HEK293T (cell line): ENCODE data around the gene AHNAK.
"Not testable (repeated sequence)": the region's sequence is repeated elsewhere in the genome, so short reads cannot be mapped to it uniquely, and the experiment has no call there.

ENCODE experiments used
- CTCF ChIA-PET: fragments of 350-600 bp; formaldehyde crosslinking; extraction: SDS; loops from one replicate; lab custom pipeline; 2021; ENCODE audit warnings: antibody characterized with exemption, inconsistent platforms; lab: Yijun Ruan, JAX
- POLR2A ChIA-PET: fragments of 350-600 bp; formaldehyde crosslinking; extraction: SDS; loops from one replicate; lab custom pipeline; 2020; ENCODE audit warnings: antibody characterized with exemption, inconsistent platforms; lab: Yijun Ruan, JAX
- DNase-seq: peaks from one replicate; pipeline ENCODE4 v3.0.0; 2012; ENCODE audit warnings: mixed read lengths; ENCODE audit errors: extremely low spot score
- ARNT ChIP-seq: fragments of 450-650 bp; IDR thresholded peaks from 2 replicates; pipeline ENCODE4 v1.6.1; 2017; ENCODE audit warnings: mild to moderate bottlenecking
- BHLHE40 ChIP-seq: fragments of 450-650 bp; IDR thresholded peaks from 2 replicates; pipeline ENCODE4 v1.6.1; 2016; ENCODE audit warnings: mild to moderate bottlenecking, moderate library complexity, borderline replicate concordance
- CTBP1 ChIP-seq: fragments of 450-650 bp; IDR thresholded peaks from 2 replicates; pipeline ENCODE4 v1.6.1; 2016; ENCODE audit warnings: borderline replicate concordance
- ELF4 ChIP-seq: fragments of 450-650 bp; IDR thresholded peaks from 2 replicates; pipeline ENCODE4 v1.6.1; 2017; ENCODE audit warnings: antibody characterized with exemption
- FOXA1 ChIP-seq: fragments of 450-650 bp; IDR thresholded peaks from 2 replicates; pipeline ENCODE4 v1.6.1; 2016; ENCODE audit warnings: mild to moderate bottlenecking
- FOXK2 ChIP-seq: fragments of 450-650 bp; IDR thresholded peaks from 2 replicates; pipeline ENCODE4 v1.6.1; 2016; ENCODE audit warnings: mild to moderate bottlenecking
- FOXM1 ChIP-seq: fragments of 450-650 bp; IDR thresholded peaks from 2 replicates; pipeline ENCODE4 v1.6.1; 2017; ENCODE audit warnings: mild to moderate bottlenecking, borderline replicate concordance
- HDGF ChIP-seq: fragments of 450-650 bp; IDR thresholded peaks from 2 replicates; pipeline ENCODE4 v1.6.1; 2017; ENCODE audit warnings: antibody characterized with exemption, borderline replicate concordance
- L3MBTL2 ChIP-seq: fragments of 450-650 bp; conservative IDR thresholded peaks from 2 replicates; pipeline ENCODE4 v1.6.1; 2016; ENCODE audit warnings: mild to moderate bottlenecking
- LEF1 ChIP-seq: fragments of 450-650 bp; IDR thresholded peaks from 2 replicates; pipeline ENCODE4 v1.6.1; 2017; ENCODE audit warnings: mild to moderate bottlenecking, borderline replicate concordance
- NFRKB ChIP-seq: fragments of 450-650 bp; IDR thresholded peaks from 2 replicates; pipeline ENCODE4 v1.6.1; 2016; ENCODE audit warnings: mild to moderate bottlenecking, moderate library complexity
- SP1 ChIP-seq: fragments of 450-650 bp; IDR thresholded peaks from 2 replicates; pipeline ENCODE4 v1.6.1; 2017
- SUZ12 ChIP-seq: fragments of 450-650 bp; IDR thresholded peaks from 2 replicates; pipeline ENCODE4 v1.6.1; 2016; ENCODE audit warnings: mild to moderate bottlenecking
- TARDBP ChIP-seq: fragments of 450-650 bp; IDR thresholded peaks from 2 replicates; pipeline ENCODE4 v1.6.1; 2016
- ZNF384 ChIP-seq: fragments of 450-650 bp; IDR thresholded peaks from 2 replicates; pipeline ENCODE4 v1.6.1; 2016
- TF ChIP-seq, protein P1 (sequence below): fragments of 450-650 bp; IDR thresholded peaks from 2 replicates; pipeline ENCODE4 v1.6.1; 2016

AHNAK gene

DNA sequence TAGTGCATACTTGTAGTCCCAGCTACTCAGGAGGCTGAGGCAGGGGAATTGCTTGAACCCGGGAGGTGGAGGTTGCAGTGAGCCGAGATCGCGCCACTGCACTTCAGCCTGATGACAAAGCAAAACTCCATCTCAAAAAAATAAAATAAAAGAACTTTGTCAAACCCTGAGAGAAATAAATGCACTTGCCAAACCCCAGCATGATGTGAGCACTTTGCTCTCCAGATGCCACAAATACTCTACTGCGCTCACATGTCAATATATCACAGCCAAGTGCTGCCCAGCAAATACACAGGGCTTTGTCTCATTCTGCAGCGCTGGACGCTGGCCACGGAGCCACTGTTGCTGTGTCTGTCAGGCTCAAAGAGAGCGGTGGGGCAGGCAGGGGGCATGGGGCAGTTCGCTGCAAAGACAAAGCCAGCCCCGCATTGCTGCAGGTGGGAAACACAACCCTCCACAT is 45.1 kb downstream of the AHNAK start:
- ChIA-PET CTCF (interaction anchor here (1.0 to 1.1 kb wide), 2 partner anchors 41 to 107 kb away, joined by 3 read pairs; no protein-coding TSS in a partner anchor), POLR2A (no interaction called here)
- DNase-seq = no peak
- TF ChIP-seq L3MBTL2 = no peak
- TF ChIP-seq HDGF = no peak

DNA sequence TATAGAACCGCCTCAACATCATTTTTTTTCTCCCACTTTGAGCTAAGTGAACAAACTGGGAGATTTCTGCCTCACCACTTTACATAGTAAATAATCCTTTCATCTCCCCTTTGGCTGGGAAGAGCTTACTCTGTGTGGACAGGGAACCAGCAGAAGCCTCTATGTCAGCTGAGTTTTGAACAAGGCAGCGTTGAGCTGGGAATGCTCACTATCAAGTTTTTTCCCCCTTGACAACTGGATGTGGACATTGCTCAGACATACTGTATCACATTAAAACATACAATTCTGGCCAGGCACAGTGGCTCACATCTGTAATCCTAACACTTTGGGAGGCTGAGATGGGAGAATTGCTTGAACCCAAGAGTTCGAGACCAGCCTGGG is 46.0 kb downstream of the AHNAK start:
- ChIA-PET CTCF (interaction anchor here (1.3 to 1.8 kb wide), 2 partner anchors 43 to 76 kb away, joined by 4 to 10 read pairs; no protein-coding TSS in a partner anchor), POLR2A (no interaction called here)
- DNase-seq = no peak
- TF ChIP-seq, protein P1, sequence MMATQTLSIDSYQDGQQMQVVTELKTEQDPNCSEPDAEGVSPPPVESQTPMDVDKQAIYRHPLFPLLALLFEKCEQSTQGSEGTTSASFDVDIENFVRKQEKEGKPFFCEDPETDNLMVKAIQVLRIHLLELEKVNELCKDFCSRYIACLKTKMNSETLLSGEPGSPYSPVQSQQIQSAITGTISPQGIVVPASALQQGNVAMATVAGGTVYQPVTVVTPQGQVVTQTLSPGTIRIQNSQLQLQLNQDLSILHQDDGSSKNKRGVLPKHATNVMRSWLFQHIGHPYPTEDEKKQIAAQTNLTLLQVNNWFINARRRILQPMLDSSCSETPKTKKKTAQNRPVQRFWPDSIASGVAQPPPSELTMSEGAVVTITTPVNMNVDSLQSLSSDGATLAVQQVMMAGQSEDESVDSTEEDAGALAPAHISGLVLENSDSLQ = no peak
- TF ChIP-seq CTBP1 = no peak

DNA sequence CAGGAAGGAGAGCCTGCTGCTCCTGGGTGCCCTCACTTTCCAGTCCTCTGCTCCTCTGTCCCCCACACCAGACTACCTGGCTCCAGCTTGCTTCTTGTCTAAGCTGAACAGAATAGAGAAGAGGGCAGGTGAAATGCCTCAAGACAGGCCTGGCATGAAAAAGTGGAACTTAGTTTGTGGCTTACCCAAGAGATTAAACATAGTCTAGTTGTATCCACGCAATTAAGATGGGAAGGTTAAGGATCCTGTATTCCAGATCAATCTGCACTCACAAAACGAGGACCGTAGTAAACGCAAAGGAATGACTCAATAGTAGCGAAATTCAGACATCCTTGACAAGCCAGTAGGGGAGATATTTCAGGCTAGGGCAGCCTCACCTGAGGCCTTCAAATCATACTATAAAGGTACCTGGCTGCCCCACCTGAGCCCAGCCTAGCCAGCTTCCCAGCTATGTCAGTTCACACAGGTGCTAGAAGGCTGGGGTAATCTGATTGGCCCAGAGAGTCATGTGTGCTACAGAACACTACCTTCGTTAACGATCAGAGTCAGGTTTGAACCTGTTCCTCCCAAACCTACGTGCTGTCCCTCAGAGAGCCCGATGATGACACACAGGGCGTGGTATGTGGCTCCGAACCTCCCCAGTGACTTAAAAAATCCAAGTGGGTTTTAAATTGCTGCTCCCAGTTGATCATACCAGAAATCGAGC is 46.5 kb downstream of the AHNAK start:
- CTCF ChIA-PET = interaction anchor here (1.3 to 1.8 kb wide), 2 partner anchors 43 to 75 kb away, joined by 4 to 10 read pairs; no protein-coding TSS in a partner anchor
- POLR2A ChIA-PET = interaction anchor here (1.1 kb wide), 1 partner anchor 74 kb away, joined by 3 read pairs; no protein-coding TSS in a partner anchor
- no peak for TF ChIP-seq ZNF384
- TF ChIP-seq, protein P1 = no peak
- no peak for DNase-seq

DNA sequence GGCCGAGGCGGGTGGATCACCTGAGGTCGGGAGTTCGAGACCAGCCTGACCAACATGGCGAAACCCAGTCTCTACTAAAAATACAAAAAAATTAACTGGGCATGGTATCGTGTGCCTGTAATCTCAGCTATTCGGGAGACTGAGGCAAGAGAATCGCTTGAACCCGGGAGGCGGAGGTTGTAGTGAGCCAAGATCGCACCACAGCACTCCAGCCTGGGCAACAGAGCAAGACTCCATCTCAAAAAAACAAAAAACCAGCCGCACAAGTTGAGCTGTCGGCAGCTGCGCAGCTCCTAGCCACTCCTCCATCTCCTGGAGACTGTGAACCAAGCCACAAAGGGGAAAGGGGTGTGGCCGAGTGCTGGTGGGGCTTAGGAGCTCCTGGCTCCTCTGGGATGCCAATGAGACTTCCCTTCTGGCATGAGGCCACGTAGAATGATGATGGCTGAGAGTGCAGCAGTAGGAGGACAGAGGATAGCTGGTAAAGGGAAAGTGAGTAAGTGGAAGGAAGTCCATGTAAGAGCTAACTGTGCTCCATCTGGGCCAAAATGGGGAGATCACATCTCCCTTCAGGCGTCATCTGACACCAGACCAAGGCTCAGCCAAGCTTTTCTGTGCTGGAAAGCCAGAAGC is 47.2 kb downstream of the AHNAK start:
- not testable (repeated sequence) for DNase-seq
- POLR2A ChIA-PET = interaction anchor here (1.1 kb wide), 1 partner anchor 75 kb away, joined by 3 read pairs; no protein-coding TSS in a partner anchor
- CTCF ChIA-PET = interaction anchor here (1.8 kb wide), 1 partner anchor 44 kb away, joined by 10 read pairs; no protein-coding TSS in a partner anchor

DNA sequence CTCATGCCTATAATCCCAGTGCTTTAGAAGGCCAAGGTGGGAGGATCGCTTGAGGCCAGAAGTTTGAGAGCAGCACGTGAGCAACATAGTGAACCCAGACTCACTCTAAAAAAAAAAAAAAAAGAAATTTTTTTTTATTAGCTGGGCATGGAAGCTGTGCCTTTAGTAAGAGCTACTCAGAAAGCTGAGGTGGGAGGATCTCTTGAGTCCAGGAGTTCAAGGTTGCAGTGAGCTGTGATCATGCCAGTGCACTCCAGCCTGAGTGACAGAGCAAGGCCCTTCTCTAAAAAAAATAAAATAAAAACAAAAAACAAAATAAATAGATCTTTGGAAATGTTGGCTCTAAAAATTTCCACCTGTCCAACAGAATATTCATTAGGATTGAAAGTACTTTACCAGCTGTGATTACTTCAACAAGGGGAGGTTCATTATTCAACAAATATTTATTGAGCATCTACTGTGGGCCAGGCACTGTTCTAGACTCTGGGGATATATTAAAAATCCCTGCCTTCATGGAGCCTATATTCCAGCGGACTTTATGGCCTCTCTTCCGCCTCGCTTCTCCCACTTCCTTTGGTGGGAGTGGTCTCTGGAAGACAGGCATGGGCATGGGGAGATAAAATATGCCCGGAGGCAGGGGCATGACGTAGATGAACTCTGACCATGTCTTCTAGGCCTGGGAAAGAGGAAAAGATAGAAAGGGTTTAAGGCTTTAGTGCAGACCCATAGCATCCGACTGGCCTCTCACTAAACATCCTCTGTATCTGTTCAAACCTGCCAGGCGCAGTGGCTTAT is 47.9 kb downstream of the AHNAK start:
- TF ChIP-seq ARNT (no peak), BHLHE40 (no peak), NFRKB (no peak), ZNF384 (no peak), FOXK2 (no peak), SUZ12 (no peak)
- TF ChIP-seq, protein P1 = no peak
- DNase-seq = no peak
- ChIA-PET CTCF (interaction anchor here (0.7 kb wide), 1 partner anchor 74 kb away, joined by 3 read pairs; no protein-coding TSS in a partner anchor), POLR2A (interaction anchor here (1.1 kb wide), 1 partner anchor 75 kb away, joined by 3 read pairs; no protein-coding TSS in a partner anchor)

DNA sequence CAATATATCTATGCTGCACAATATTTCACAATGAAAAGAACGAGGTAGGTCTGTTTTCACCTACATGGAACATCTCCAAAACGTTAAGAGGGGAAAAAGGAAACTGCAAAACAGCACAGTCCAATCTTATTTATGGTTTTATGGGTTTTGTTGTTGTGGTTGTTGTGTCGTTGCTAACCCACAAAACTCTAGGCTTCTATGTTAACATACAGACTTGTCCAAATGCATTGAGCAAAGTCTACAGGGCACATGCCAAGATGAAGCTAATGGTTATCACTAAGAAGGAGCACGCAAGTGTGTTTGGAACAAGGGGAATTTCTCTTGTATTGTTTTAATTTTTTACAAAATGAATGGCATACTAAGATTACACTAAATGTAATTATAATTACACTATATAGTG is 48.6 kb downstream of the AHNAK start:
- ChIA-PET POLR2A (no interaction called here), CTCF (interaction anchor here (0.7 to 1.3 kb wide), 2 partner anchors 45 to 74 kb away, joined by 3 read pairs; no protein-coding TSS in a partner anchor)
- TF ChIP-seq FOXM1 (no peak), NFRKB (no peak), SP1 (no peak), ELF4 (no peak), FOXA1 (no peak), CTBP1 (no peak), LEF1 (no peak), HDGF (no peak), ARNT (no peak), TARDBP (no peak), SUZ12 (no peak), L3MBTL2 (no peak), FOXK2 (no peak)
- TF ChIP-seq, protein P1 = no peak
- DNase-seq = no peak
